Tibial artery (tissue), 4 donors: ENCODE results near the gene KMT2A.

Experiments
- DNase-seq, 2 donors: peaks; one replicate each; pipeline ENCODE4 v3.0.0-alpha.2; 2019
- H3K27ac ChIP-seq, 2 donors: fragments of 200-600 bp; sonication (generic) in 1 of 2; 1 replicate in 1 of 2; 2 replicates in 1 of 2; pipeline ENCODE4 v1.5.1; 2018 to 2019; ENCODE audit warnings: mild to moderate bottlenecking in 1 of 2
- H3K27me3 ChIP-seq, 2 donors: fragments of 200-600 bp; sonication (generic) in 1 of 2; one replicate each; pipeline versions ENCODE4 v1.5.1 to v1.6.0; 2016 to 2019
- H3K36me3 ChIP-seq, 3 donors: fragments of 200-600 bp; sonication (generic) in 2 of 3; one replicate each; pipeline ENCODE4 v1.5.1; 2016 to 2019; ENCODE audit warnings: mild to moderate bottlenecking in 2 of 3
- H3K4me1 ChIP-seq, 4 donors: fragments of 200-600 bp; sonication (generic) in 2 of 4; 1 replicate in 3 of 4; 2 replicates in 1 of 4; pipeline ENCODE4 v1.5.1; 2016 to 2019
- H3K4me3 ChIP-seq, 2 donors: fragments of 200-600 bp; sonication (generic) in 1 of 2; 1 replicate in 1 of 2; 2 replicates in 1 of 2; pipeline ENCODE4 v1.5.1; 2018 to 2019; ENCODE audit warnings: mild to moderate bottlenecking in 2 of 2
- H3K9me3 ChIP-seq, 3 donors: fragments of 200-600 bp; sonication (generic) in 1 of 3; one replicate each; pipeline ENCODE4 v1.5.1; 2016 to 2019
- intact Hi-C: fragments of 100-400 bp; cut with DNase I; formaldehyde crosslinking; loops from one replicate; pipeline ENCODE4 v1.15.0; 2023; ENCODE audit warnings: low total_unique reads
- TF ChIP-seq, protein P1 (sequence below), 2 experiments: fragments of 200-600 bp in 1 of 2; fragments of 450-650 bp in 1 of 2; IDR thresholded peaks; one replicate each; pipeline ENCODE4 v1.5.1; 2017 to 2019; ENCODE audit warnings: antibody characterized with exemption in 2 of 2, mild to moderate bottlenecking in 1 of 2, moderate library complexity in 1 of 2

The KMT2A gene

DNA sequence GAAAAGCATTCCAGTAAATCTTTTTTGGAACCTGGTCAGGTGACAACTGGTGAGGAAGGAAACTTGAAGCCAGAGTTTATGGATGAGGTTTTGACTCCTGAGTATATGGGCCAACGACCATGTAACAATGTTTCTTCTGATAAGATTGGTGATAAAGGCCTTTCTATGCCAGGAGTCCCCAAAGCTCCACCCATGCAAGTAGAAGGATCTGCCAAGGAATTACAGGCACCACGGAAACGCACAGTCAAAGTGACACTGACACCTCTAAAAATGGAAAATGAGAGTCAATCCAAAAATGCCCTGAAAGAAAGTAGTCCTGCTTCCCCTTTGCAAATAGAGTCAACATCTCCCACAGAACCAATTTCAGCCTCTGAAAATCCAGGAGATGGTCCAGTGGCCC is 66.9 kb downstream of the KMT2A start:
- Histone ChIP-seq H3K27me3 (no peaks in the 10 kb centered on the region), H3K9me3 (no peaks in the 10 kb centered on the region), H3K36me3 (peaks cover 93 to 100% (median 99%) of the 10 kb centered on the region in 3 donors), H3K27ac (no peak overlapping the region), H3K4me3 (no peak overlapping the region), H3K4me1 (no peaks in the 10 kb centered on the region)
- no peak for DNase-seq
- intact Hi-C loops = no loop called here
- TF ChIP-seq, protein P1, sequence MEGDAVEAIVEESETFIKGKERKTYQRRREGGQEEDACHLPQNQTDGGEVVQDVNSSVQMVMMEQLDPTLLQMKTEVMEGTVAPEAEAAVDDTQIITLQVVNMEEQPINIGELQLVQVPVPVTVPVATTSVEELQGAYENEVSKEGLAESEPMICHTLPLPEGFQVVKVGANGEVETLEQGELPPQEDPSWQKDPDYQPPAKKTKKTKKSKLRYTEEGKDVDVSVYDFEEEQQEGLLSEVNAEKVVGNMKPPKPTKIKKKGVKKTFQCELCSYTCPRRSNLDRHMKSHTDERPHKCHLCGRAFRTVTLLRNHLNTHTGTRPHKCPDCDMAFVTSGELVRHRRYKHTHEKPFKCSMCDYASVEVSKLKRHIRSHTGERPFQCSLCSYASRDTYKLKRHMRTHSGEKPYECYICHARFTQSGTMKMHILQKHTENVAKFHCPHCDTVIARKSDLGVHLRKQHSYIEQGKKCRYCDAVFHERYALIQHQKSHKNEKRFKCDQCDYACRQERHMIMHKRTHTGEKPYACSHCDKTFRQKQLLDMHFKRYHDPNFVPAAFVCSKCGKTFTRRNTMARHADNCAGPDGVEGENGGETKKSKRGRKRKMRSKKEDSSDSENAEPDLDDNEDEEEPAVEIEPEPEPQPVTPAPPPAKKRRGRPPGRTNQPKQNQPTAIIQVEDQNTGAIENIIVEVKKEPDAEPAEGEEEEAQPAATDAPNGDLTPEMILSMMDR (IDR thresholded peaks at IDR 0.05) = no peak

DNA sequence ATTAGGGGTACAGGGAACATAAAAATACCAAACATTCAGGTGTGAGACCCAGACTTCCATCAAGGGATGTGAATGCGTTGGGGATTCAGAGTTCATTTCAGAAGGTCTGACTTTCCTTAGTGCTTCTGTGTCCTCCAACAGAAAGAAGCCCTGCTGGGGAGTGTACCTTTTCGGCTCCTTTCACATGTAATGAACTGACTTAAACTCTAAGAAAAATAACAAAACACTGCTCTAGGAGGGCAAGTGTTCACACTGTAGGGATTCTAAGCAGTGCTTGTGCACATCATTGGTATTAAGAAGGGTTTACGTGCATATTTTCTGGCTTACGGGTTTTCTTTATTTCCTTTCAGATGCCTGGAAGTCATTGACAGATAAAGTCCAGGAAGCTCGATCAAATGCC is 75.3 kb downstream of the KMT2A start:
- Histone ChIP-seq H3K9me3 (no peaks in the 10 kb centered on the region), H3K27me3 (no peaks in the 10 kb centered on the region), H3K4me1 (no peaks in the 10 kb centered on the region), H3K36me3 (peaks cover 97 to 100% (median 98%) of the 10 kb centered on the region in 3 donors), H3K4me3 (no peak overlapping the region), H3K27ac (no peak overlapping the region)
- DNase-seq = no peak
- intact Hi-C loops = no loop called here
- TF ChIP-seq, protein P1 (IDR thresholded peaks at IDR 0.05) = no peak

DNA sequence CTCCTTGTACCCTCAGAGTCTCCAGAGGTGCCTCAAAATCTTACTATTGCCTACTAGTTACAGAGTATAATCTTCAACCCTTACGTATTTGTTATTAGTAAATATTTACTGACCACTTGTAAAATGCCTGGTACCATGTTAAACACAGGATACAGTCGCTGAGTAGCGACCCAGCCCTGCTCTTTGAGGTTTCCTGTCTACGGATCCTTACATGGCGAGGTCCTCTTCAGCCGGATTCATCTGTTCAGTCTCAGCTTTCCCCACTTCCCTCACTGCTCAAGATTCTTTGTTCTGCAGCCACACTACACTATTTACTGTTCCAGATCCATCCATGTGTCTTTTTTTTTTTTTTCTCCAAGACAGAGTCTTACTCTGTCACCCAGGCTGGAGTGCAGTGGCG is 77.8 kb downstream of the KMT2A start:
- Histone ChIP-seq H3K27me3 (no peaks in the 10 kb centered on the region), H3K36me3 (peaks cover 89 to 98% (median 92%) of the 10 kb centered on the region in 3 donors), H3K4me1 (no peaks in the 10 kb centered on the region), H3K27ac (no peak overlapping the region), H3K4me3 (no peak overlapping the region), H3K9me3 (no peaks in the 10 kb centered on the region)
- no peak for DNase-seq
- TF ChIP-seq, protein P1 (IDR thresholded peaks at IDR 0.05) = no peak
- intact Hi-C loops = no loop called here

DNA sequence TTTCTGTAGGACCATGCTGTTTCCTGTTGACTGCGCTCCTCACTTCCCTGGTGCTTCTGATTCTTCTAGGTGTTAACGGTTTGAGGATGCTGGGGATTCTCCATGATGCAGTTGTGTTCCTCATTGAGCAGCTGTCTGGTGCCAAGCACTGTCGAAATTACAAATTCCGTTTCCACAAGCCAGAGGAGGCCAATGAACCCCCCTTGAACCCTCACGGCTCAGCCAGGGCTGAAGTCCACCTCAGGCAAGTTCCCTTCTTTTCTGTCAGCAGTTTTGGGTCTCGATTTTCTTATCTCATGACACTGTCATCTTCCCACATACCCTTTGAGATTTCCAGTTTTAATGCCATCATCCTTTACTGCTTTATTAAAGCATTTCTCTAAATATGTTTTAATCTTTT is 83.3 kb downstream of the KMT2A start:
- Histone ChIP-seq H3K27ac (no peak overlapping the region), H3K4me3 (no peak overlapping the region), H3K4me1 (peaks cover 0 to 16% (median 0%) of the 10 kb centered on the region in 4 donors), H3K36me3 (peaks cover 81 to 97% (median 93%) of the 10 kb centered on the region in 3 donors), H3K27me3 (no peaks in the 10 kb centered on the region), H3K9me3 (no peaks in the 10 kb centered on the region)
- TF ChIP-seq, protein P1 (IDR thresholded peaks at IDR 0.05) = no peak
- DNase-seq = no peak
- intact Hi-C loops = no loop called here

DNA sequence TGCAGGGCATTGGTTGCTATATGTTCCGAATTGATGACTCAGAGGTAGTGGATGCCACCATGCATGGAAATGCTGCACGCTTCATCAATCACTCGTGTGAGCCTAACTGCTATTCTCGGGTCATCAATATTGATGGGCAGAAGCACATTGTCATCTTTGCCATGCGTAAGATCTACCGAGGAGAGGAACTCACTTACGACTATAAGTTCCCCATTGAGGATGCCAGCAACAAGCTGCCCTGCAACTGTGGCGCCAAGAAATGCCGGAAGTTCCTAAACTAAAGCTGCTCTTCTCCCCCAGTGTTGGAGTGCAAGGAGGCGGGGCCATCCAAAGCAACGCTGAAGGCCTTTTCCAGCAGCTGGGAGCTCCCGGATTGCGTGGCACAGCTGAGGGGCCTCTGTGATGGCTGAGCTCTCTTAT is 85.6 kb downstream of the KMT2A start:
- Histone ChIP-seq H3K4me3 (no peak overlapping the region), H3K27me3 (no peaks in the 10 kb centered on the region), H3K4me1 (peaks cover 0 to 16% (median 0%) of the 10 kb centered on the region in 4 donors), H3K36me3 (peaks cover 57 to 83% (median 79%) of the 10 kb centered on the region in 3 donors), H3K27ac (no peak overlapping the region), H3K9me3 (no peaks in the 10 kb centered on the region)
- DNase-seq = no peak
- TF ChIP-seq, protein P1 (IDR thresholded peaks at IDR 0.05) = no peak
- intact Hi-C loops = no loop called here

DNA sequence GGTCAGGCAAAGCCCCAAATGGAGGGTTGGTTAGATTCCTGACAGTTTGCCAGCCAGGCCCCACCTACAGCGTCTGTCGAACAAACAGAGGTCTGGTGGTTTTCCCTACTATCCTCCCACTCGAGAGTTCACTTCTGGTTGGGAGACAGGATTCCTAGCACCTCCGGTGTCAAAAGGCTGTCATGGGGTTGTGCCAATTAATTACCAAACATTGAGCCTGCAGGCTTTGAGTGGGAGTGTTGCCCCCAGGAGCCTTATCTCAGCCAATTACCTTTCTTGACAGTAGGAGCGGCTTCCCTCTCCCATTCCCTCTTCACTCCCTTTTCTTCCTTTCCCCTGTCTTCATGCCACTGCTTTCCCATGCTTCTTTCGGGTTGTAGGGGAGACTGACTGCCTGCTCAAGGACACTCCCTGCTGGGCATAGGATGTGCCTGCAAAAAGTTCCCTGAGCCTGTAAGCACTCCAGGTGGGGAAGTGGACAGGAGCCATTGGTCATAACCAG is 86.3 kb downstream of the KMT2A start:
- intact Hi-C loops = no loop called here
- no peak for DNase-seq
- no peaks in the 10 kb centered on the region for H3K9me3 ChIP-seq
- TF ChIP-seq, protein P1 (IDR thresholded peaks at IDR 0.05) = peak in 1 of 2 experiments; percentile 11
- H3K36me3 ChIP-seq = peaks cover 54 to 76% (median 76%) of the 10 kb centered on the region in 3 donors
- H3K27me3 ChIP-seq = no peaks in the 10 kb centered on the region
- peaks cover 0 to 17% (median 0%) of the 10 kb centered on the region in 4 donors for H3K4me1 ChIP-seq
- no peak overlapping the region for H3K27ac ChIP-seq
- no peak overlapping the region for H3K4me3 ChIP-seq
